Raji (cell line): Measurements from ENCODE around the gene NUMA1.

Experiments used
- POLR2A ChIP-seq: IDR thresholded peaks from 2 replicates; pipeline ENCODE4 v1.6.1; 2011; ENCODE audit warnings: low read depth, low read length, control low read depth; ENCODE audit not compliant: insufficient read depth

The NUMA1 gene

DNA sequence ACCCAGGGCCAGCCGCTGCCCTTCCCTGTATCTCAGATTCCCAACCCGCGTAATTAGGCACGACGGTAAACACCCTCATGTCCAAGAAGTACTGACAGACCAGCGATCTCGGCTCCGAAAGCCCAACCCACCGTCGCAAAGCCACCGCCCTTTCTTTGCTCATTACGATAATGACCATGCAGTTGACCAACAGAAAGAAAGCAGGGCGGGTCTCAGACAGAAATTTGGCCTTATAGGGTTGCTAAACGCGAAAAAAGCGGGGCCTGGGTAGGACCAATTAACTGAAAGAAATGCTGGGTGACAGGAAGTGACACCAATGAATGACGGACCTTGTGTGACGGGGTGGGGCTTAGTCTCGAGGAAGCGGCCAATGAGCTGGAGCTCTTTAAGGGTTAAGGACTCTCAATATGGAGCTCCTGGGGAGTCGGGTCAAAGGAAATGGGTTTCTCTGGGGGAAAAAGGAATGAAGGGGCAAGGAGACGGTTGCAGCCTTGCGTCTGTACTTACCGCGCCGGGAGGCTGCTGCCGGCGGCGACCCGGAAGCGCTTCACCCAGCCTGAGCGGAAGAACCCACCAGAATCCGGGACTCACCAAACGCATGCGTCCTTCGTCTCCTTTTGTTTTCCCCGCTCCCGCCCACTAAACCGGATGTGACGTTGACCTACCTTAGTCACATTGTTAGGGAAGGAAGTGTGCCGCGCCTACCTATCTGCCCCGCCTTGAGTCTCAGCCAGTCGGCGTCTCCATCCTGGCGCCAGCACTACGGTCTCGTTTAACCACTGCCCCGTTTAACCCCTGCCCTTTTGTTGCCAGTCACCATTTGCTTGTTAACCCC, 32.0 kb upstream of the NUMA1 start, which contains the start of gene ANAPC15:
Gene ANAPC15 (minus strand): TSS at position 553 of the 835 bp plus-strand sequence. CDS start 1,419 bp downstream, outside the sequence.
- peak; percentile 100 for TF ChIP-seq POLR2A

DNA sequence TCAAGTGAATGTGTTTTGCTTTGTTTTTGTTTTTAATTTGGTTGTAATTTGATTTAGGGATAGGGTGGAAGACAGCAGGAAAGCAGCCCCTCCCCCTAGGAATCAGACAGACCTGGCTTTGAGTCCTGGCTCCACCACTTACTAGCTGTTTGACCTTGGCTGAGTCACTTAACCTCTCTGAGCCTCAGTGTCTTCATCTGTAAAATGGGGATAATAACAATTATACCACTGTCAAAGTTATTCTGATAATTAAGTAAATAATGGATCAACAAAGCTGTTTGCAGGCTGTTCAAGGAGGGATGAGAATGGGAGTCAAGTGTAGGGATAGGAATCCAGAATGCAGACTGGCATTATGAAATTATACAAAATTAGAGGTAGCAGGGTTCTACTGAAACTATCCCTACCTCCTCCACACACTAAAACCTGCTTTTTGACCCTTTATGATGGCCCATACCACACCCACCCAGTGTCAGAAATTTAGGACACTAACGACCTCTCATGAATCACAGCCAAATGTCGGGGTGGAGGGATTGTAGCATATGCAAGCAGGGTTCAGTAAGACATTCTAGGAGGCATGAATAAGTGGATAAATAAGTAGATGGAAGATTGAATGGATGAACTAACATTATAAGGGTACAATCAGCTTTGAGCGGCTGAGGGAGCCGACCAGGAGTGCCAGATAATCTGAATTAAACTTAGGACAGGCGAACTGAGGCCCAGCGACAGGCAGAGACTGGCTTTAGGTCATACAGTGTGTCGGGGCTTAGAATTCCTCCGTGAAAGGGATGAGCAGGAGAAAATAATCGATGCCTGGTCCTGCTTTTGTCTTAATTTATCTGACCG, 31.2 kb upstream of the NUMA1 start:
- no peak for TF ChIP-seq POLR2A

DNA sequence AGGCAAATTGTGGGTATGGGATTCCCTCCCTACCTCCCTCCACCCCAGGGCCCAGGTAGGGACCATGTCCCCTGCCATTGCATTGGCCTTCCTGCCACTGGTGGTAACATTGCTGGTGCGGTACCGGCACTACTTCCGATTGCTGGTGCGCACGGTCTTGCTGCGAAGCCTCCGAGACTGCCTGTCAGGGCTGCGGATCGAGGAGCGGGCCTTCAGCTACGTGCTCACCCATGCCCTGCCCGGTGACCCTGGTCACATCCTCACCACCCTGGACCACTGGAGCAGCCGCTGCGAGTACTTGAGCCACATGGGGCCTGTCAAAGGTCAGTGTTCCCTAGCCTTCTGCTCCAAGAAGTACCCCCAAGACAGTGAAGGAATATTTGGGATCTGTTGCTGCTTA, 25.5 kb upstream of the NUMA1 start, which contains the start of gene TOMT:
Gene TOMT (plus strand): TSS at position 37 of the 400 bp plus-strand sequence. CDS start 28 bp downstream, at position 65.
- no peak for TF ChIP-seq POLR2A

DNA sequence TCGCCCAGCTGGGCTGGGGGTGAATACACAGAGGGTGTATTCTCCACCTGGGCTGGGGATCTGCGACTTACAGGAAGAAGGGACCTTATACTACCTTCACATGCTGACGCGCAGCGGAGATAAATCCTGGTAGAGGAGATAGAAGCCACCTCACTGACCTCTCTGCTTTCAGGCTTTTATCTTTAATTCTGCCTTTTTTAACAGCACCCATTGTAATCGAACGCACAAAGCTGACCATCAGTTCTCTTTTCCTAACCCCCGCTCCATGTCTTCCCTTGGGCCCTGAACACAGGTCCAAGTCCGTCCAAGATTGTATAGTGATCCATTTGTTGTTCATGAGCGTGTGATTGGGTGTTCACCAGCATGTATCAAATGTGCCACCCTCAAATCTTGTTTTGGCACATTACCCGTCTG, 23.4 kb upstream of the NUMA1 start:
- TF ChIP-seq POLR2A: no peak

DNA sequence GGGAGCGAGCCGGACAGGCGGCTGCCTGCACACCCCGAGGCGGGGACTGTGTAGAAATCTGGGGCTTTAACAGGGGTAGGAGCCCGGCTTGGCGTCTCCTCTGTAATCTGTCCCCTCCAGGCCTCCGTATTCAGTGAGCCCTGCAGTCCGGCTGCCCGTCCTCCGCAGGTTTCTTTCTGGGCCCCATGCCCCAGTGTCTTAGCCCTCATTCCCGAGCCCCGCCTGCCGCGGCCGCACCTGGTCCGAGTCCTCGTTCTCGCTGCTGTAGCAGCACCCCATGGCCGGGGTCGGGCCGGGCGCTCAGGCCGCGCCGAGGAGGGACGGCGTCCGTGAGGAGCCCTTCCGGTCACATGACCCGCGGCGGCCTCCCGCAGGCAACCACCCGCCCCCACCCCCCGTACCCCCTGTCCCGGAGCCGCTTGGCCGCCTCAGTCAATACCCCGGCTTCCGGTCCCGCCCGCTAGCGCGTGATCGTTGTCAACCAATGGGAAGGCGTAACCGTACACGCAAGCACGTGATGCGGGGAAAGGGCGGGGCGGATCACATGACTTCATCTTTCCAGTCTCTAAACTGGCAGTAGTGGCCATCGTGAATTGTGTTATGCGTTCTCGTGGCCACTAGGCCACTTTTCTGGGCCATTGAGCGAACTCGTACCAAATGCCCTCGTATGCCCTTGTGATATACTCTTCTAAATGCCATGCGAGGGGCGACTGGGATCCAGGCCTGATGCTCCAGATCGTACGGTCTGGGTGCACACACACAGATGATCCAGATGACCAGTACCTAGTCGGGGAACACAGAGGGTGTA, 22.8 kb upstream of the NUMA1 start, which contains the start of gene LAMTOR1:
Gene LAMTOR1 (minus strand): TSS at position 352 of the 808 bp plus-strand sequence. CDS start 73 bp downstream, at position 279.
- peak; percentile 76 for TF ChIP-seq POLR2A

DNA sequence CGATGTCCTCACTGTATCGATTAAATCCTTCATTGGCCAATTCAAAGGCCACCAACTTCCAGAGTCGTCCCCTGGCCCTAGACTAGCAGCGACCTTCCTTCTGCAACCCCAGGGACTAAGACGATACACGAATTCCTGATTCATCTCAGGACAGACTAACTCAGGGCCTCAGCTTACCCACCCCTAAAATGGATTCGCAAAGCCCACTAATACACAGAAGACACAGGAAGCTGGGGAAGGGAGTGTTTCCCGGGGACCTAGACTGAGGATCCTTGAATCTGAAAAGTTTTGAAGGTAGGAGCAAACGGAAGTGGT, 22.2 kb upstream of the NUMA1 start:
- no peak for TF ChIP-seq POLR2A

DNA sequence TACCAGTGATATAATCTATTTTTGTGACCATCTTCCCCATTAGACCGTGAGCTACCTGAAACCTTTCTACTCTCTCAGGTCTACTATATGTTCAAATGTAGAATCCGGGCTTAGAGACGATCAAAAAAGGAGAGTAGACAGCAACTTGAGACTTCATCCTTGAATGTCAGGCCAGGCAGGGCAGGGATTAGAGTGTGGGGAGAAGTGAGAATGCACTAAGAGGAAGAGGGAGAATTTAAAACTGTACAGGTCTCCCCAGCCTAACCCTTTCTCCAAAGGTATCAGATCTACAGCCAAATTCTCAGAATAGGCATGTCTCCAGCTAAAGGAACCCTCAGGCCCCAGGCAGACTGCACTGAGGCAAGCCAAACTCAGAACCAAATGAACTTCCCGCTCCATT, 21.8 kb upstream of the NUMA1 start:
- no peak for TF ChIP-seq POLR2A

DNA sequence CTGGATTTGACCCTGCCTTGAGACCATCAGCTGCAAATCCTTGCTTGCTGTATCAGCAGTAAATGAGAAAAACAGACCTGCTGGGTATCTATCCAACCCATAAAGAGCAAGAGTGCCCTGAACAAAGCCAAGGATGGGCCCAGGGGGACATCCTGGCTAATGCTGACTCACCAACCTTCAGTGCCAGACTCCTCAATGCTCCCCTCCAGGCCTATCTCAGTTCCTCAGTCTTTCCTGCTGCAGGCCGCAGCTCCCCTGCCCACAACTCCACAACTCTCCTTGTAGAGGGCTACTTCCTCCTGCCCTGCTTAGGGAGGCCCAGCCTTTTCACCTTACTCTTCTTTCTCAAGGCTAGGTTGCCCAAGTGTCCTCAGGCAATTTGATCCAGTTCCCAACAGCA, 20.1 kb upstream of the NUMA1 start:
- TF ChIP-seq POLR2A: no peak

DNA sequence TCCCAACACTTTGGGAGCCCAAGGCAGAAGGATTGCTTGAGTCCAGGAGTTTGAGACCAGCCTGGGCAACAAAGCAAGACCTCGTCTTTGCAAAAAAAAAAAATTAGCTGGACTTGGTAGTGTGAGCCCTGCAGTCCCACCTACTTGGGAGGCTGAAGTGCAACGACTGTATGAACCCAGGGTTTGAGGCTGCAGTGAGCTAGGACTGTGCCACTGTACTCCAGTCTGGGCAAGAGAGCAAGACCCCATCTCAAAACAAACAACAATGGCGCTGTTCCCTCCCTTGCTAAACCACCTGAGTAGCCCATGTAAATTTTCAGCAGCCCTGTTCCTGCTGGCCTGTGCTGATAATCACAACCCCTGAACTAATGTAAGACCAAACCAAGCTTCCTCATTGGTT, 19.7 kb upstream of the NUMA1 start:
- no peak for TF ChIP-seq POLR2A

DNA sequence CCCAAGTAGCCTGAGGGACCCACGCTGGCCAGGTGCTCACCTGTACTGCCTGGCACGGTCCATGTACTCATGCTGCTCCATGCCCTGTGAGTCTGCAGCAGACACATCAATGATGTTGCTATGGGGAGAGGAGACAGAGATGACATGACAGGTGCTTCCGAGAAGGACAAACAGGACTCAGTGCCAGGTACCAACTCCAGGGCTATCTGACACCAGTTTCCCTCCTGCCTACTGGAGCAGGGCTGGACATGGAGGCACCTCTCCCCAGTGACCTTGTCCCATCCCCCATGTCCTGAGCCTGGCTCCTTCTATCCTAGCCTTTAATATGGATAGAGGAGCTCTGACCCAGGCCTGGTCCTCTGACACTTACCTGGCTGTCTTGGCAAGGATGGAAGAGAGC, 18.4 kb upstream of the NUMA1 start:
- TF ChIP-seq POLR2A: no peak

DNA sequence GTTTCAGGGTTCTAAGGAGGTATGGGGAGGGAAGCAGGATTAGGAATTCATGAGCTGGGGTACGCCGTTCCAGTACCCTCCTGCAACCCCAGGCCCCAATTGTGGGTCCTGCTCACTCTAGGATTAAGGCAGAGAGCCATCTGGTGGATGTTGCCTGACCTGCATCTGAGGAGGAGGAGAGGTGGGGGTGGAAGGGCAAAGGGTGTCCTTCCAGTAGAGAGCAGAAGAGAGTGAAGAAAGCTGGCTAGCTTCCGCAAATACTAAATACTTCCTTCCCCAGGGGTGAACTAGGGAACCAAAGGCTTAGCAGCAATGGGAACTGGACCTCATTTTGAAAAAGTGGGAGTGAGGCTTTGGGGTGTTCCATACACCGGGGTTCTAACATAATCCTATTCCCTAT, 10.9 kb upstream of the NUMA1 start:
- TF ChIP-seq POLR2A: no peak

DNA sequence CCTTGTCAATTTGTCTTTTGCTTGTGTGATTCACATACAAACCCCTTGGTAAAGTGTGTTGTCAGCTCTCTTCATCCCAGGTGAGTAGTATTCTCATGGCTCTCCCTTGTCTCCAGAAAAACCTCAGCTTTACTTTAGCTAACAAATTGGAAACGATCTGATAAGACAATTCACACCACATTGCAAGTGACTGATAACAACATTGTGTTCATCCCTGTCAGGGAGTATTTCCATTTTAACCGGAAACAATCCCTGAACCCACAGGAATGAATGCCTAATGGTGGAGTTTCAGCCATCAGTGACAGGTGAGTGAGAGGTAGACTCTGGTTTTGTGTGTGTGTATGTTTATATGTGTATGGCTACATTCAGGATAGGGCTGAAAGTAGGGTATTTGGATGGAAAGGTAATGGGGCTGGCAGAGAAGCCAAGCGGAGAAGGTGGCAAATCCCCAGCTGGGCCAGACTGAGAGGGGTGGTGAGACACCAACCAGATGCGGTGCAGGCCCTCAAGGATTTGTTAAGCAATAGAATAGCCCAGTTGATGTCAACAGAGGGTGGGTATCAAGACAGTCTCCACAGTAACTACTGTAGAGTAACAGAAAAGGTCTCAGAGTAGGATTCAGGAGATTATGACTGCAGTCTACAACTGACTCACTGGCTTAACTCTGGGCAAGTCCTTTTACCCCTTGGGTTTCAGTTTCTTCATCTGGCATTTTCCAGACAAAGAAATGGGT, 7.9 kb upstream of the NUMA1 start:
- no peak for TF ChIP-seq POLR2A

DNA sequence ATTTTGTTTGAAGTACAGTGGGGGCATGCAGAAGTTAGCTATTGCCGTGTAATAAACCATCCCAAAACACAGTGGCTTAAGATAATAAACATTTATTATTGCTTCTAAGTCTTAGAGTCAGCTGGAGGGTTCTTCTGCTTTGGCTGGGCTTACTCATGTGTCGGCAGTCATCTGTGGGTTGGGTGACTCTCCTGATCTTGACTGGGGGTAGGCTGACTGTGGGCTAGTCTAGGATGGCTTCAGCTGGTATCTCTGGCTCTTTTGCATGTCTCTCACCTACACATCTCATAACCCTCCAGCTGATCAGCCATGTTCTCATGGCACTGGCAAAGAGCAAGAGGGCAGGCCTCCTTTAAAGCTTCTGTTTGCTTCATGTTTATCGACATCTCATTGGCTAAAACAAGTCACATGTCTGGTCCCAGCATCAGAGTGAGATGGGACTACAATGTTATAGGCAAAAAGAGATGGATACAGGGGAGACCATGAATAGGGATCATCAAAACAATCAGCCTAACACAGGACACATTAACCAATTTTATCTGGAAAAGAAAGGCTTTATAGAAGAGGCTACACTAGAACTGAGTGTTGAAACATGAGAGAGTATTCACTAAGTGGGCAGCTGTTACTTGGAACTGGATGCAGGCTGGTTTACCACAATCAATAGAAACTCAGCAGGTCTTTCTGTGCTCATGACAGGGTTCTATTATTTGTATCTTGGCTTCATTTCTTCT, 5.4 kb upstream of the NUMA1 start:
- no peak for TF ChIP-seq POLR2A

DNA sequence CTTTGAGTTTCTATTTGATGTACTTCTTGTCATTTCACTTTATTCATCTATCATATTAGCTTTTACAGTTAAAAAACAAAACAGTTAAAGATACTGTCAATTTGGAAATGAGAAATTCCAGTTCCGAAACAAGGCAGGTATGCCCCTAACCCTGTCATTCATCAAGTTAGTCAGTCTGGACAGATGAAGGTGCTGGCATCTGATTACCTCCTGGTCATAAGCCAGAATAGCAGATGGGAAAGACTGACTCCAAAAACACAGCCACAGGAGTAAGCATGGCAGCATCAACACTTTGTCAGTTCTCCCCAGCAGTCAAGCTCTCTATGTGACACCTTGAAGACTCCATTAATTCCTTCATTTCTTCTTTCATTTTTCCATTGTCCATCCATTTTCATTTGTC, 4.6 kb upstream of the NUMA1 start:
- TF ChIP-seq POLR2A: no peak
